Activated CD4-positive, CD25-positive, alpha-beta regulatory T cell treated with anti-CD3 and anti-CD28 coated beads, Interleukin-2, amount 50 U/mL, for 24 hours (primary cell): ENCODE results near the gene MPDU1.
A peak's percentile ranks its signal among the peaks of the same experiment; 100 is the strongest.

Source experiments
- ATAC-seq, 2 donors: fragments of 150-1000 bp; cut with Tn5 transposase; one replicate each; pipeline ENCODE4 v1.10.0; 2021; ENCODE audit warnings: mild to moderate bottlenecking in 1 of 2, moderate library complexity in 1 of 2

Gene MPDU1

DNA sequence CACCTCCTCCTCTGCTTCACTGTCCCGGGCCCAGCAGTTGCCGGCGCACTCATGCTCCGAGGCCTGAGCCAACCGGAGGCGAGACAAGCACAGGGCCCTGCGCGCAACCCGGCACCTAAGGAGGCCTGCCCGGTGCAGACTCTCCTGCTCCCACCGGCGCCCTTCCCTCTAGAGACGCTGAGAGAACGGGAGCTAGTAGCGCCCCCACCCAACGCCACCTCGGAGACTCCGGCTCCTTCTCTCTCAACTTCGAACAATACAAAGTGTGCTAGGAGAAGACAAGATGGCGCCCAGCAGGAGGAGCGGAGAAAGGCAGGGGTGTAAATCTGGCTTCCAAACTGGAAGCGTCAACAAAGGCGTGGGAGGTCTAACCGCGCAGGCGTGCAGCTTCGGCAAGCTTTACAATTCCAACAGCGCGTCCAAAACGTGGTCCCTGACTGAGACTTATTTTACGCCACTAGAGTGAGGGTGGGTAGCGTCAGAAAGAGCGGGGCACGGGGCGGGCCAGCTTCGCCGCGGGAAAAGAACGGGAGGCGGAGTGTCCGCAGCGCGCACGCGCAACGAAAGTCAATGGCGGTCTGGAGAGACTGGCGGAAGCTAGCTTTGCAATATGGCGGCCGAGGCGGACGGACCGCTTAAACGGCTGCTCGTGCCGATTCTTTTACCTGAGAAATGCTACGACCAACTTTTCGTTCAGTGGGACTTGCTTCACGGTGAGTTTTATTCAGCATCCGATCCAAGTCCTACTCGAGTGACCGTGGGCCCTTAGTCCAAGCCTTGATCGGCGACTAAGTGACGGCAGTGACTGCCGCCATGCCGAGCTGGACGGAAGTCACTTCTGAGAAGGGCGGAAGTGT lies at the start of gene MPDU1:
TSS of gene MPDU1 (plus strand) at position 600 of the 857 bp plus-strand sequence. CDS start at position 611, 11 bp downstream.
- peak; percentile 71 for ATAC-seq

DNA sequence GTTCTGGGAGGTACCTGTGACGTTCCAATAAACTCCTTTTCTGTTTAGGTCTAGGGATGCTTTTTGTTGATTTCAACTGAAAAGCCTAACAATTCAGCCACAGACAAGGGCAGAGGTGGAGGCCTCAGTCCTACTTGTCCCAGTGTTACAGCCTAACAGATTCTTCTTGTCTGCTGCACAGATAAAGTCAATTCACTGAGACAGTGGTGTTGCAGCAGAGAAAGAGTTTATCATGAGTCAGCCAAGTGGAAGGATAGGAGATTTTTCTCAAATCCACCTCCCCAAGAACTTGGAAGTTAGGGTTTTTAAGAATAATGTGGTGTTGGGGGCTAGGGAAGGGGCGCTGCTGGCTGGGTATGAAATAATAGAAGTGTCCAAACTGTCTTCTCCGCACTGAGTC lies 45.6 kb upstream of the MPDU1 start:
- ATAC-seq: no peak

- no peak for ATAC-seq
Measured at GRCh38 chr17:7538891-7539545, 44.6 kb upstream of the MPDU1 start.

GRCh38 chr17:7541074-7541621 lies 42.5 kb upstream of the MPDU1 start:
- no peak for ATAC-seq

GRCh38 chr17:7544911-7545310 lies 38.7 kb upstream of the MPDU1 start:
- no peak for ATAC-seq

DNA sequence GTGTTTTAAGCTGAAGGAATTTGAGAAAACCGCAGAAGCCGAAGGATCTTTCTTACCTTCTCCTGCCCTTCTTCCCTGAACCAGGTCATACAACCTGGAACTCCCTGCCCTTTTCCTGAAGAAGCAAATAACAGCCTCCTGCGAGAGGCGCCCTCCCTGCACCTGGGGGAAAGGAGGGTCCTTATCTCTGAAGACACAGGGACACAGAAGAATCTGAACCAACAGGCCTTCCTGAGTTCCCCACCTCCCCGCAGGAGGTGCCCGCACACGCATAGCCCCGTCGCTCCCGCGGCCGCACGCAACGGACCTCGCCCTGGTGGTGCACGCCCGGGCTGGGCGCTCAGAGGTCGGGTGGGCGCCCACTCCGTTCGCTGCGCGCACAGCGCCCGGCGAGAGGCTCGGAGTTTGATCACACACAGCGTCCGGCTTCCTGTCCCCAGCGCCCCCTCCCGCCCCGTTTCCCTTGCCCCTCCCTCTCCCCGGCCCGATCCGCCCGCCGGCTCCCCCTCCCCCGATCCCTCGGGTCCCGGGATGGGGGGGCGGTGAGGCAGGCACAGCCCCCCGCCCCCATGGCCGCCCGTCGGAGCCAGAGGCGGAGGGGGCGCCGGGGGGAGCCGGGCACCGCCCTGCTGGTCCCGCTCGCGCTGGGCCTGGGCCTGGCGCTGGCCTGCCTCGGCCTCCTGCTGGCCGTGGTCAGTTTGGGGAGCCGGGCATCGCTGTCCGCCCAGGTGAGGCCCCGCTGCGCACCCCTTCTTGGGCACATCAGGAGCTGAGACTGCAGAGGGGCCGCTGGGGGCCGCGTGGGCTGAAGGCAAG lies 34.9 kb upstream of the MPDU1 start, which contains the start of gene TNFSF12:
TSS of gene TNFSF12 (plus strand) at position 474 of the 816 bp plus-strand sequence. CDS start at position 570, 96 bp downstream.
- ATAC-seq: peak; percentile 50 to 61

DNA sequence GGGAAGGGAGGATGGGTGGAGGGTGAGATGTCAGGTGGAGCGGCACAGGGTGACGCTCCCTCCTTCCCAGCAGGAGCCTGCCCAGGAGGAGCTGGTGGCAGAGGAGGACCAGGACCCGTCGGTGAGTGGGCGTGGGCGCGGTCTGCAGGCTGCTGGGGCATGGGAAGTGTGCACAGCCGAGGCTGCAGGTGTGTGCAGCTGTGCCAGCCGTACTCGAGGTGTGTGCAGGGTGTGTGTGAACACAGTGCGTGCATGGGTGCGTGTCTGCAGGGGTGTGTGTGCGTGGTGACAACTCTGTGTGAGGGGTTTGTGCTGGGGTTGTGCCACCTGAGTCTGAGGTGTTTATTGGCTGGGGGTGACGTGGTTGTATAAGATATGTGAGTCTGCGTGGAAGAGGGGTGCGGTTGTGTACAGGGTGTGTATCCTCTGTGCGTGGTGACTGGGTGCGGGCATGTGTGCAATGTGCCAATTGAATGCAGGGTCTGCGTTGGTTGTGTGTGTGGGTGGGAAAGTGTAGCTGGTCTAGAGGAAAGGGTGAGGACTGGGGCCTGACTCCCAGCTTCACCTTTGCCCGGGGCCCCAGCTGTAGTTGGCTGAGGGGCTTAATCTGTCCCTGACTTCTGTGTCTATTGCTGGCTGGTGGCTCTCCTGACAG lies 34.1 kb upstream of the MPDU1 start:
- peak; percentile 67 for ATAC-seq

GRCh38 chr17:7550344-7550743 lies 33.3 kb upstream of the MPDU1 start:
- ATAC-seq: no peak

DNA sequence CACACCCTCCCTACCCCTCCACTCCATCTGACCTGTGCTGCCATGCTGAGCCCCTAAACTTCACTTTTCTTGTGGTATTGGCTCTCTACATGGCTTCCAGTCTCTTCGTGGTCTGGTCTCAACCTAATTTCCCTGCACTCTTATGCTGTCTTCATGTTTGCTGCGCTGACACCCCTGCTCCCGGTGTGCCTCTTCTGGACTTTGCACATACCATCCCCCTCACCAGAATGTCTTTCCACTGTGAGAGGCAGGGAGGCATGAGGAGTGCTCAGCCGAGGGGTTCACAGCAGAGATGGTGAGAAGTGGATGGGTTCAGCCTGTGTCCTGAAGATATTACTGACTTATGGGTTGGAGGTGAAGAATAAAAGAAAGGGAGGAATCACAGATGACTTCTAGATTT lies 32.3 kb upstream of the MPDU1 start:
- no peak for ATAC-seq

DNA sequence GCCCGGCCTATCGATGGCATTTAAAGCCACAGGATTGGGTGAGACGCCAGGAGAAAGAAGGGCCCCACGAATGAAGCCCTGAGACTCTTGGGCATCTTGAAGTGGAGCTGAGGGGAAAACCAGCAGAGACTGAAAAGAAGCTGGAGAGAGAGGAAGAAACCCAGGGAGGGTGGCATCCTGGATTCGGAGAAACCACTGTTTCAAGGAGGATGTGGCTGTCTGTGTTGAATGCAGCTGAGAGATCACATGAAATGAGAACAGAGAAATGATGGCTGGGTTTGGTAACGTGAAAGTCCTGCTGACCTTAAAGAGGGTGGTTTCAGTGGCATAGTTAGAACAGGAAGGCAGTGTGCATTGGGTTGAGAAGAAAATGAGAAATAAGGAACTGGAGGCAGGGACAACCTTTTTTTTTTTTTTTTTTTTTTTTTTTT lies 31.0 kb upstream of the MPDU1 start:
- peak; percentile 50 to 58 for ATAC-seq

GRCh38 chr17:7553356-7553755 lies 30.3 kb upstream of the MPDU1 start:
- no peak for ATAC-seq

DNA sequence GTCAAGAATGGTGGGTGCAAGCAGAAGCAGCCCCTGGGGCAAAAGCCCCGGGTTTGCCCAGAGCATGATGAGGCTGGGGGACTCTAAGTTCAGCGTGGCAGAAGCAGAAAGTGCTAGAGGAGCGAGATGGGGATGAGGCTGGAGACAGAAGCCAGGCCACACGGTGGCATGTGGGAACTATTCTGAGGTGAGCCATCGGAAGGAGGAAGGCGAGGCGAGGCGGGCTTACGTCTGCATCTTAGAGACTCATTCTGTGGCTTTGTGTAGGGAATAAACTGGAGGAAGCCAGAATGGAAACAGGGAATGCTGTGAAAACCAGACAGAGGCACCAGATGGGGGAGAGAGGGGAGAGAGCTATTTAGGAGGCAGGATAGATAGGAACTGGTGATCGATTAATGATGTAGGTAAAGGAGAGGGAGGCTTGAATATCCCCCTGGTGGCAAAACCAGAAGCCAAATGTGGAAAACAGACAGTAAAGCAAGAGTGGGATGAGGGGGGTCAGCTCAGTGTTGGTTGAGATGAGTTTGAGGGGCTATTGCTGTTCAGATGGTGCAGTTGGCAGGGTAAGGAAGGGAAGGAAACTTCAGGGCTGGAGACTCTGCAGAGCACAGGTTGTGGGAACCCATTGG lies 28.2 kb upstream of the MPDU1 start:
- no peak for ATAC-seq

DNA sequence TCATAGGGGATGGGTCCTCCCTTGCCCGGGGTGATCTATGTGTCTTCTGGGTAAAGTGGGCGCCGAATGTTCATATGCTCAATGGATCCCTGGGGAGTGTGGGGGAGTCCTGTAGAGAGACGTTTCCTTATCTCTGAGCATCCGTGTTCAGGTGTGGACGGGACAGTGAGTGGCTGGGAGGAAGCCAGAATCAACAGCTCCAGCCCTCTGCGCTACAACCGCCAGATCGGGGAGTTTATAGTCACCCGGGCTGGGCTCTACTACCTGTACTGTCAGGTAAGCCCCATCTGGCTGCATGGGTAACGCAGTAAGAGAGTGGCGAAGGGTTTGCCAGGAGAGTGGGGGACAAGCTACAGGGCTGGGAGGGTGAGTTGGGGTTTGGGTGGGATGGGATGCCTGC lies 27.0 kb upstream of the MPDU1 start:
- no peak for ATAC-seq

GRCh38 chr17:7557147-7557764 lies 26.4 kb upstream of the MPDU1 start:
- no peak for ATAC-seq

DNA sequence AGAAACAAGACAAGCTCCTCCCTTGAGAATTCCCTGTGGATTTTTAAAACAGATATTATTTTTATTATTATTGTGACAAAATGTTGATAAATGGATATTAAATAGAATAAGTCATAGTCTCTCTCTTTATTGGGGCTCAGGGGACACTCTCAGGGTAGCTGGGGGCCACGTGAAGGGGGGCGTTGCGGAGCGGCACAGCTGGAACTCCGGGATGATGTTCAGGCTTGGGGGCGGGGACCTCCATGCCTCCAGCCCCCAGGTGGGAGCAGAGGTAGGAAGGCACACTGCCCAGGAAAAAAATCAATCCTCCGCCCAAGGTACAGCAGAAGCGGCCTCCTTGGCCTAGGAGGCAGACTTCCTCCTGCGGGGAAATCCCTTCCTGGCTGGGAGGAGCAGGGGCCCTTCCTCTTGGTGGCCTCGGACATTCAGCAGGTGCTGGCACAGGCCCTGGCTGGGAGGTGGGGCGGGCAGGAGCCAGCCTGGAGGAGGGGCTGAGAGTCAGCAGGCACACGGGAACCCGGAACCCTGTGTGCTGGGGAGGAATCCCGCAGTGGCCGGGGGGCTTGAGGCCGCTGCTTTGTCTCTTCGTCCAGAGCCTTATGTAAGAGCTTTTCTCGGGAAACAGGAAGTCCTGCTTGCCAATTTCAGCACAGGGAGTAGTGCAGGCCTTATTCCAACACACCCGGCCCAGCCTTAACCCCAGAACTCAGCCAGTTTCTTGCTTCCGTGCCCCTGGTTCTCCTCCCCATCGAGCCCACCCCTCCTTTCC lies 25.7 kb upstream of the MPDU1 start:
- ATAC-seq: no peak

GRCh38 chr17:7558544-7559319 lies 24.9 kb upstream of the MPDU1 start, which contains the start of gene TNFSF13:
TSS of gene TNFSF13 (plus strand) at chr17:7558750. CDS start at chr17:7559040, 290 bp downstream.
- ATAC-seq: no peak

DNA sequence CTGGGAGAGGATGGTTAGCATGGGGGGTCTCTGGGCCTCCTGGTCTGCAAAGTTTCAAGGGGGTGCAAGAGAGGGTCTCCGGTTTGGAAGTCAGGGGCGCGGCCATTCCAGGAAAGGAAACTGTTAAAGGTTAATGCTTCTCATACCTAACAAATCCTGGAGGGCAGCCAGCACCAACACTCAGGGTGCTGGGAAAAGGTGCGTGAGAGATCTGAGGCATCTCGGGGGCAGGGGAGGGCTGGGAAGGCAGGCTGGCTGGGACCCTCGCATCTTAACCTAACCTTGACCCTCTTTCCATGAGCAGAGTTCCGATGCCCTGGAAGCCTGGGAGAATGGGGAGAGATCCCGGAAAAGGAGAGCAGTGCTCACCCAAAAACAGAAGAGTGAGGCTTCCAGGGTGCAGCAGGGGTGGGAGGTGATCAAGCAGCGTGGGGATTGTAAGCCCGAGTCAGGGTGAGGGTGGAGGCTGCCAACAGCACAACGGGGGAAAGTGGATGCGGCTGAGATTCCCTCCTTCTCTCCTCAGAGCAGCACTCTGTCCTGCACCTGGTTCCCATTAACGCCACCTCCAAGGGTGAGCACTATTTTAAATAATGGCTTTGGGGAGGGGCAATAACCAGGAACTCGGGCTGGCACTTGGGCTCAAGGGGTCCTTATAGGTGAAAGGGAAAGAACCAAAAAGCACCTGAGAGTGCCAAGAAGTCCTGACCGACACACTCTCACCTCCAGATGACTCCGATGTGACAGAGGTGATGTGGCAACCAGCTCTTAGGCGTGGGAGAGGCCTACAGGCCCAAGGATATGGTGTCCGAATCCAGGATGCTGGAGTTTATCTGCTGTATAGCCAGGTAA lies 24.1 kb upstream of the MPDU1 start:
- no peak for ATAC-seq
